Head of caudate nucleus (tissue), 42 donors: ENCODE data around the gene ANXA6.
"Not testable (repeated sequence)": the region's sequence is repeated elsewhere in the genome, so short reads cannot be mapped to it uniquely, and the experiment has no call there.

ENCODE experiments used
- DNase-seq, 42 donors: peaks; one replicate each; pipeline versions ENCODE4 v3.0.0 to v3.0.0-alpha.2; 2020 to 2021; ENCODE audit warnings: mixed read lengths in 7 of 42
- intact Hi-C: fragments of 100-400 bp; cut with DNase I; formaldehyde crosslinking; loops from one replicate; pipeline ENCODE4 v1.15.0; 2022

ANXA6 gene

DNA sequence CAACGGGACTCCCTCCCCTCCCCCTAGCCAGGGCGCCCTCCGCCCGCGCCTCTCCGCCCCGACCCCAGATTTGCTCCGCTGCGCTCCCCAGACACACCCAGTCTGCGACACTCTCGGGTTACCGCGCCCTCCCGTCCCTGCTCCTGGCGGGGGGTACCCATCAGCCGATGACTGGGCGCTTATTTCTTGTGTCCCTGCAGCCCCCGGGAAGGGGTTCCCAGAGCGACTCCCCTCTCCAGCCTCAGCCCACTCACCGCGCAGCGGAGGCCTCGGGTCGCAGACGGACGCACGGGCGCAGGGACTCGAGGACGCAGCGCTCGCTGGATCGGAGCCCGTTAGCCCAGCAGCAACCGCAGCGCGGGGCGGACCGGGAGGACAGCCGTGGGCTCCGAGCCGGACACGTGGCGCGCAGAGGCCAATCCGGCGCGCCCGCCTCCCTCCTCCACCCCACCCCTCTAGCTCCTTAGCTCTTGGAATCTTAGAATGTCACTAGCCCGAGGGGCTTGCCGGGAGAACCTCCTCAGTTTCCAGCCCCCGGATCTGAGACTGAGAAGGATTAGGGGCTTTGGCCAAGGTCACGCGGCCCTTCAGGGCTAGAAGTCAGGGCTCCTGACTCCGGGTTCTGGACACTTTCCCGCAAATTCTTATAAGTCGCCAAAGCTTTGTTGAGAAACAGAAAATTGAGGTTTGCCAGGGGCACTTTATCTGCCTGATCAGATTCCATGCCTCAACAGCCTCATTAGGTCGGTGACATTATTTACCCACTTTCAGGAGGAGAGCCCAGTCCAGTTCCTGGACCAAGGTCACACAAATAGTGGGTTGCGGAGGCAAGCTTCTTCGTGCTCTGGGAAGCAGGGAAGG is at the start of gene ANXA6:
Gene ANXA6 (minus strand): TSS at position 354 of the 861 bp plus-strand sequence. CDS start 9,878 bp downstream, outside the sequence.
- intact Hi-C loops = no loop called here
- DNase-seq = peak; percentile 70 to 95 (median 88)

DNA sequence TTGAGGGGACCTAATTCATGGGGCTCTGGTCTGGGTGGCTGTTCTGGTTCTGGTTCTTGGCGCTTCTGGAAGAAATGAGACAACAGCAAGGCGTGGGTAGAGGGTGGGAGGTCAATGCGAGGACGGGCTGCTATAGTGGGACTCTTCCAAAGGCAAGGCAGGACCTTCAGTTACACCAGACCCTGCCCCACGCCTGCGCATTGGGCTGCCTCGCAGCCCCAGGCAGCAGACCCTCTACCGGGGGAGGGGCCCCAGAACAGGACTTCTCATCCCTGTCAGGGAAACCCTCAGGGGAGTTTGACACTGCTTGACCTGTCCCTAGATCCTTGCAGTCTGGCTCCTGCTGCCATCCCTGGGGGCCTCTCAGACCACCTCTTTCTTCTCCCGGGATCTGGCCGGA is 47.8 kb upstream of the ANXA6 start:
- intact Hi-C loops = no loop called here
- peak in 3 of 42 donors; percentile 22 to 29 (median 25) for DNase-seq

DNA sequence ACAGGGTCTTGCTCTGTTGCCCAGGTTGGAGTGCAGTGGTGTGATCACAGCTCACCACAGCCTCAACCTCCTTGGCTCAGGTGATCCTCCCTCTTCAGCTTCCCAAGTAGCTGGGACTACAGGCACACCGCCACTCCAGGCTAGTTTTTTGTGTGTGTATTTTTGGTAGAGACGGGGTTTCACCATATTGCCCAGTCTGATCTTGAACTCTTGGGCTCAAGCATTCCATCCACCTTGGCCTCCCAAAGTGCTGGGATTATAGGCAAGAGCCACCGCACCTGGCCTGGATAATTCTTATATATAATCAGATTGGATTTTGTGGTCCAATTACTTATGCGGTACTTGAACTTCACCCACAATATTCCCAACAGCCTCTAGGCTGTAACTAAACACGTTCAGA is 46.5 kb upstream of the ANXA6 start:
- intact Hi-C loops = no loop called here
- peak in 4 of 42 donors; percentile 8 to 20 (median 17) for DNase-seq

DNA sequence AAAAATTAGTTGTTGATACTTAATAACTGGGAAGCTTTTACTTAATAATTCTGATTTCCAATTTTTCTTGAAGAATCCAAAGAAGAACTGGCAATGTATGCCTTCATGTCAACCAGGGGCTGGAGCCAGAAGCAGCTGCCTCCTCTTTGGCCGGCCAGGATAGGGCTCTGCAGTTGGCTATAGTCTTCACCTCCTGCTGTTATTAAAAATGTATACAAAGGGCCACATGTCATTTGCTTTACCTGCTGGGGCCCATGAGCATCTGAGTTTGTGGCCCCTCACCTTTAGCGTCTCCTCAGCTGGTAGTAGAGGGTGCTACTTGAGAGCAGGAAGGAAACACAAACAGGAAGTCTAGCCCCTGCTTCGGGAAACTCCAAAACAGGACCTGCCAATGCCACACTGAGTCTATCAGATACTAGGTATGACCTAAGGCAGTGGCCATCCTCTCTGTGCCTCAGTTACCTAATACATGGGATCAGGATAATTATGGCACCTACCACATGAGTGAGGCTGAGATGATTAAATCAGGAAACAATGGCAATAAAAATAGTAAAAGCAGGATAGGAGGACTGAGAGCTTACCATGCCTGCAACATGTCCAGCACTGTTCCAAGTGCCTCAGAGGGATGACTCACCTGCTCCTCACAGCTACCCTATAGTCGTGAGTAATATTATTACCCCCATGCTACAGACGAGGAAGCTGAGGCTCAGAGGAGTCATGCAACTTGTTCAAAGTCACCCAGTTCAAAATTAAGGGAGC is 45.0 kb upstream of the ANXA6 start:
- intact Hi-C loops = no loop called here
- DNase-seq = peak in 4 of 42 donors; percentile 8 to 22 (median 17)

DNA sequence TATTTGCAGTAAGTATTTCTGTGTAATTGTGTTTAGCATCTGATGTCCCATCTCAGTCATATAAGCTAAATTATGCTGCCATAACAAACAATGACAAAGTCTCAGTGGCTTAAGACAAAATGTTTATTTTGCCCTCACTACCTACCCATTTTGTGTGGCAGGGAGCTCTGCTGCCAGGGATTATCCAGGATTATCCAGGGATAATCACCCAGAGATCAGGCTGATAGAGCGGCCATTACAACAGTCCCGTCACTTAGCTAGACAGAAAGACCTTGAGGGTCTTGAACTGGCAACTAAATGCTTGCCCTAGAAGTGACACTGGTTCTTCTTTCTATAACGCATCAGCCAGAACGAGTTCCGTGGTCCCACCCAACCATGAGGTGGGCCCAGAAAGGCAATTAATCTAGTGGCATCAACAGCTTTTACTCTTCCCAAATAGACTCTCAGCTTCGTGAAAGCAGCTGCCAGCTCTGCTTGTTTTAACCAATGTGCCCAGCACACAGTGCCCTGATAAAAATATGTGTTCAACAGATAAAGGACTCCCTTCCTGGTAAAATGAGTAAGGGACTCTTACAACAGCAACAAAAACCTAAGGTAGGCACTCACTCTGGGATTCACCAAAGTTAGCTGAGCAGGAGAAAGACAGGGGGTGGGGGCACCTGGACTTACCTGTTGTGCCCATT is 43.5 kb upstream of the ANXA6 start:
- DNase-seq = peak in 1 of 42 donors; percentile 2
- intact Hi-C loops = no loop called here

DNA sequence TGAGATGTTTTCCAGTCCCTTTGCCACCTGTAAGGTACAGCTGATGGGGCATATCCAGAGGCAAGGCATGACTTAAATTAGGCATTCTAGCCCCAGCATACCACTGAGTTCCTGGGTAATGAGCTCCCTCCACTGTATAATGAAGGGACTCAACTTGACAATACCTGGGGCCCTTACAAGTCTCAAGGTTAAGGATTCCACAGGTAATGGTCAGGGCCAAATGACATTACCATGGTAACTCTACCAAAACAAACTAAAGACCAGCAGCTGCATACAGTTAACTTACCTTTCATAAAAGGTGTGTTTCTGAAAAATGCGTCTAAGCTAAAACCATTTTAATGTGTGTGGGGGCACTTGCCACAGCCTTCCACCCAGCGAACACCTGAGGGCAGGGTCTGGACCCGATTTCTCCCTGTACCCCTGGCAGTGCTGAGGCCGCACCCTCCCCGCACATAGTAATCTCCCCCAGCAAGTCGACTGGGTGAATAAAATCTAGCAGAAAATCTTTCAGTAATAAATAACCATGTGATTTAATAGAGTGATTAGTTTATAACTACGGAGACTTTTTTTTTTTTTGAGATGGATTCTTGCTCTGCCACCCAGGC is 42.1 kb upstream of the ANXA6 start:
- peak in 2 of 42 donors; percentile 7 to 8 for DNase-seq
- intact Hi-C loops = no loop called here

DNA sequence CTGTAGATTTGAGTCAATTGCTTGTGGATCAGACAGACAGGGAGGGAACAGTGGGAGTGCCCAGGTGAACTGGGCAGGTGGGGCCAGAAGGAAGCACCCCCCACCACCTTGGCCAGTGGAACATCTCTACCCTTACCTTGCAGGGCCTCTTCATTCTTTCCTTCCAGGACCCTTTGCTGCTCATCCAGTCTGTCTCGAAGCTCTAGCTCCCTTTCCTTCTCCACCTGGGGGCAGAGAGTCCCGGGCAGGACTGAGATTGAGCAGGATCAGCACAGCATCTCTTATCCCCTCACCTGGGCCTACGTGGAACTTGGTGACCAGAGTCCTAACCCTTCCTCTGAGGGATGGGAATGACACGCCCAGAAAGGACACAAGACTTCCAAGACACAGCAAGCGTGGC is 41.3 kb upstream of the ANXA6 start:
- DNase-seq = peak in 1 of 42 donors; percentile 29
- intact Hi-C loops = no loop called here

DNA sequence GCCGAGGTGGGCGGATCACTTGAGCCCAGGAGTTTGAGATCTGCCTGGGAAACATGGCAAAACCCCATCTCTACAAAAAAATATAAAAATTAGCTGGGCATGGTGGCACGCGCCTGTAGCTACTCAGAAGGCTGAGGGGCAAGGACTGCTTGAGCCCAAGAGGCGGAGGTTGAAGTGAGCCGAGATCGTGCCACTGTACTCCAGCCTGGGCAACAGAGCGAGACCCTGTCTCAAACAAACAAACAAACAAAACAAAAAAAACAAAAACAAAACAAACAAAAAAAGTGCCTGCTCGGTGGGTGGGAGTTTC is 39.7 kb upstream of the ANXA6 start:
- intact Hi-C loops = not testable (repeated sequence)
- peak in 2 of 42 donors; percentile 7 to 19 for DNase-seq

DNA sequence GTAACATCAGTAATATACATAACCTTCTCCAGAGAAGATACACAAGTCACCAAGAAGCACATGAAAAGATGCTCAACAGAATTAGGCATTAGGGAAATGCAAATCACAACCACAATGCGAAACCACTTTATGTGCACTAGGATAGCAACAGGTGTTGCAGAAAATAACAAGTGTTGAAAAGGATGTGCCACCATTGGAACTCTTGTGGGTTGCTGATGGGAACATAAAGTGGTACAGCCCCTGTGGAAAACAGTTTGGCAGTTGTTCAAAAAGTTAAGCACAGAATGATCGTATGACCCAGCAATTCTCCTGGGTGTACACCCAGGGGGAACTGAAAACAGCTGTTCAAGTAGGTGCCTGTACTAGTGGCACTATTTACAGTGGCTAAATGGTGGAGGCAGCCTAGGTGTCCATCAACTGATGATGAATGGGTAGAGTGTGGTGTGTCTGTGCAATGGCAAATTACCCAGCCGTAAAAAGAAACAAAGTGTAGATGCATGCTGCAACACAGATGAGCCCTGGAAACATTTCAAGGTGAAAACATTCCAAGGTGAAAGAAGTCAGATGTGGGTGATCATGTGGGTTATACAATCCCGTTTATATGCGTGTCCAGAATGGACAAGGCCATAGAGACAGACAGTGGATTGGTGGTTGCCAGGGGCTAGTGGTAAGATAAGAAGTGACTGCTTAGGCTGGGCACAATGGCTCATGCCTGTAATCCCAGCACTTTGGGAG is 39.1 kb upstream of the ANXA6 start:
- intact Hi-C loops = no loop called here
- peak in 1 of 42 donors; percentile 15 for DNase-seq

DNA sequence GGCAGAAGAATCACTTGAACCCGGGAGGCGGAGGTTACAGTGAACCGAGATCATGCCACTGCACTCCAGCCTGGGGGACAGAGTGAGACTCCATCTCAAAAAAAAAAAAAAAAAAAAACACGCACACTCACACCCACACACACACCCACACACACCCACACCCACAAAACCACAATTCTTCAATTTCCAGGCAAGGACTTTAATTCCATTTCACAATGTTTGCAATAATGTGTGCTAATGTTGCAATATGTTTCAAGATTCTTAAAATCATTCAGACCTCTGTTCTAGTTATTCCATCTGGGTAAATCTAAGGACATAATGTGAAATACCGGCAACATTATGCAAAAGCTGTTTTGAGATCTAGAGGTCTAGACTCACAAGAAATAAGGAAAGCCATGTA is 38.0 kb upstream of the ANXA6 start:
- intact Hi-C loops = no loop called here
- no peak for DNase-seq

DNA sequence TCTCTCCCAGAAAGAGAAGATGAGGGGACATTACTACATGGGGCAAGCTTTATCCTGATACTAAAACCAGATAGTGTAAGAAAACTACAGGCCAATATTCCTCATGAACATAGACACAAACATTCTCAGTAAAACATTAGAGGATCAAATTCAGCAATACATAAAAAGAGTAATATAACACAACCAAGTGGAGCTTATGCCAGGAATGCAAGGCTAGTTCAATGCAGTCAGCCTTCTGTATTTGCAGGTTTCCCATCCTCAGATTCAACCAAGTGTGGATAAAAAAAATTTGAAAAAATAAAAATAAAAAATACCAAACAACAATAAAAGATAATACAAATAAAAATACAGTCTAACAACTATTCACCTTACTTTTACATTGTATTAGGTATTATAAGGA is 35.0 kb upstream of the ANXA6 start:
- intact Hi-C loops = no loop called here

DNA sequence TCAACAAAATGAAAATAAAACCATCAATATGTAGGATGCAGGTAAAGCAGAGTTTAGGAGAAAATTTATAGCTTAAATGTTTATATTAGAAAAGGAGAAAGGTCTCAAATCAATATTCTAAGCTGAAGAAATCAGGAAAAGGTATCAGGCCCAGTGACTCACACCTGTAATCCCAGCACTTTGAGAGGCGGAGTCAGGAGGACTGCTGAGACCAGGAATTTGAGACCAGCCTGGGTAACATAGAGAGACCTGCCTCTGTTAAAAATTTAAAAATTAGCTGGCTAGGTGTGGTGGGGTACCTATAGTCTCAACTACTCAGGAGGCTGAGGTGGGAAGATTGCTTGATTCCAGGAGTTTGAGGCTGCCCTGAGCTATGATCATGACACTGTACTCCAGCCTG is 34.1 kb upstream of the ANXA6 start:
- intact Hi-C loops = no loop called here
- no peak for DNase-seq

More for the DNA sequence above, 35.0 kb upstream of the ANXA6 start:
- DNase-seq = no peak

DNA sequence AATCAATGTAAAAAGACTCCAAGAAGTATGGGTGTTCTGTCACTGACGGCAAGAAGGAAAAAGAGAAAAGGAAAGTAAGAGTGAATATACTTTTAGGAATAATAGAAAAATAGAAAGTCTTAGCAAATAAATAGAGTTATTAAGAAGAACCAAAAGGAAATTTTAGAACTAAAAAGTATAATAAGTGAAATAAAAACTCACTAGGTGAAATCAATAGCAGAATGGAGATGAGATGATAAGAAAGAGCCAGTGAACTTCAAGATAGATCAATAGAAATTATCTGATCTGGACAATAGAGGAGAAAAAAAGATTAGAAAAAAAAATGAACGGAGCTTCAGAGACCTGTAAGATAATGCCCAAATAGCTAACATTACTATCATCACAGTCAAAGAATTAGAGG is 31.6 kb upstream of the ANXA6 start:
- no peak for DNase-seq
- intact Hi-C loops = no loop called here

DNA sequence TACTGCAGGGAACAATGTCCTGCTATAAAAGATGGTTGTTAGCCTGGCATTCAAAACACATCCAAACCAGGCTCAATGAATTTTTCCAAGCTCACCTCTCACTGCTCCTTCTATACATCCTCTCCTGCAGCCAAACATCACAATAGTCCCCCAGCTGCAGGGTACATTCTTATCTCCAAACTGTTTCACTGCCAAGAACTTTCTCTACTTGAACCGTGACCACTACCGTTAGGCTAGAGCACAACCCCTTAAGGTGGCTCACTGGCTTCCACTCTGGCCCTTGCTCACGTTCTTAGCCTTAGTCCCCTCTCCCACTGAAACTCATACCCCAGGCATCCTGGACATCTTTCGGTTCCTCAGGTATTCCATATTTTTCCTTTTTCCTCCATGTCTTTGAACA is 29.0 kb upstream of the ANXA6 start:
- DNase-seq = no peak
- intact Hi-C loops = no loop called here

DNA sequence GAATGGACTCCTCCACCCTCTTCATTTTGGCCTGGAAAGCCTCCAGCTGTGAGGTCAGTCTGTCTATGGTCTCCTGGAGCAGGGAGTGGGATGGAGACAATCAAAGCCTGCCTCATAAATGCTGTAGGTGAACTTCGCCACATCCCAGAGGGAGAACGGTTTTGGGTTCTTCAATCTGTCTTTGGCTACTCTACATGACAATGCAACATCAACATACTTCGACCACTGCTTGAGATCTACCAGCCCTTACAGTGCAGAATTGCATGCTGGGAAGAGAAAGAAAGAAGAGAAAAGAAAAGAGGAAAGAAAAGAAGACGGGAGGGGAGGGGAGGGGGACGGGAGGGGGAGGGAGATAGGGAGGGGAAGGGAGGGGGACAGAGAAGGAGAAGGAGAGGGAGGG is 28.5 kb upstream of the ANXA6 start:
- intact Hi-C loops = no loop called here
- no peak for DNase-seq

DNA sequence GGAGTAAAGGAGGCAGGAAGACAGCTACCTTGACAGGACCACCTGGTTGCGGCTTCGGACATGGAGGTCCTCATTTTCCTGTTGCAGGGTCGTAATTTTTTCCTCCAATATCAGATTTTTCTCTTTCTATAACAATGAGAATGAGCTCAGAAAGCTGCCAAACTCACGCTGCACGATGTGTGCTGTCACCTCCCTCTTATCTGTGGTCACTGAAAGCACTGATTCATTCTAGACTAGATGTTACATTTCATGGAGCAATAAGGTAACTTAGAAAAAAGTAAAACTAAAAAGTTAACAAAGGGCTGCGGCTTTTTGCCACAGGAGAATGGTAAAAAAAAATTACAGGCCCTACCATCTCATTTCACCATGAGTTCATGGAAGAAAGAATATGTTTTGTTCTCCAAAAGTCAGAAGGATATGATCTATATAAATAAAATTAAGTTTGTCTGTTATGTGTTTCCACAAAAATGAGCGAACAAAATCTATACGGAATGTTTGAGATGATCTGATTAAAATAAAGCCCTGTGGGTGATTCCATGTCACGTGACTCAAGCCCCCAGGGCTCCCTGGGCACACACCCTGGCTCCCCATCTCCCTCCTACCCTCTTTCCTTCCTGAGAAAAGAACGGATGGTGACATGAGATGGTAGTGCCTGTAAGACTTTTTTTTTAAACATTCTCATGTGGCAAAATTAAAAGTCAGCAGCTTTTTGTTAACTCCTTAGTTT is 26.9 kb upstream of the ANXA6 start:
- intact Hi-C loops = no loop called here

DNA sequence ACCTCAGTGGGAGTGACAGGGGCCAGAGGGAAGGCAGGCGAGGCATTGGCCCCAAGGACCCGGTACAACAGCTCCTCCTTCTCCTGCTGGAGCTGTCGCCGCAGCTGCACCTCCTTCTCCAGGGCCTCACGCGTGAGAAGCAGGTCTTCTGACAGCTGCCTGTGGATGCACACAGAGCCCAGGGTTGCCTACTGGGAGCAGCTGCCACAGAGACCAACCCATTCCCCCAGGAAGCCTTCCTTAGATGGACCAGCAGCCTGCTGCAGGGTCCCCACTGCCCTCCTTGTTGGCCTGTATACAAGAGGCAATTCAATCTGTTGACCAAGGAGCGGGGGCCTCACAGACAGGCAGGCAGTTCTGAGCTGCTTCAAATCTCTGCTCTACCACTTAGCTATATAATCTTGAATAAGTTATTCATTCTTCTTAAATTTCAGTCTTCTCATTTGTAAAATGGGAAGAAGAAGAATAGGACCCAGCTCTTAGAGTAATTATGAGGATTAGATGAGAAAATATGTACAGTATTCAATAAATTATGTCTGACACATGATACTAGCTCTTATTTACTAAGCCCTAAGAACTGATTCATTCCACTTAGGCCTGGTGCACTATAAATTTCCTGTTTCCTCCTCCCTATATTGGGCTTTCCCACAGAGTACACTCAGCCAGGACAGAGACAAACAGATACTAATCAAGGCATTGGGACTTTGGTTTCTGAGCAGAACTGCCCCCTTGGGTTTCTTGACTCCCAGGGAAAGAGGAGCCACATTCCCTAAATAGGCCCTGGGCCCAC is 26.1 kb upstream of the ANXA6 start:
- peak in 2 of 42 donors; percentile 16 to 38 for DNase-seq
- intact Hi-C loops = no loop called here

More for the DNA sequence above, 26.9 kb upstream of the ANXA6 start:
- peak in 1 of 42 donors; percentile 13 for DNase-seq
